HG02588 (cell line): ENCODE results near the gene ZNF618.
"Not testable (repeated sequence)": the region's sequence is repeated elsewhere in the genome, so short reads cannot be mapped to it uniquely, and the experiment has no call there.

Experiments used
- ATAC-seq: cut with Tn5 transposase; IDR thresholded peaks from one replicate; pipeline ENCODE4 v1.9.1; 2021; ENCODE audit warnings: mild to moderate bottlenecking, moderate library complexity; ENCODE audit not compliant: unreplicated experiment

Gene ZNF618

DNA sequence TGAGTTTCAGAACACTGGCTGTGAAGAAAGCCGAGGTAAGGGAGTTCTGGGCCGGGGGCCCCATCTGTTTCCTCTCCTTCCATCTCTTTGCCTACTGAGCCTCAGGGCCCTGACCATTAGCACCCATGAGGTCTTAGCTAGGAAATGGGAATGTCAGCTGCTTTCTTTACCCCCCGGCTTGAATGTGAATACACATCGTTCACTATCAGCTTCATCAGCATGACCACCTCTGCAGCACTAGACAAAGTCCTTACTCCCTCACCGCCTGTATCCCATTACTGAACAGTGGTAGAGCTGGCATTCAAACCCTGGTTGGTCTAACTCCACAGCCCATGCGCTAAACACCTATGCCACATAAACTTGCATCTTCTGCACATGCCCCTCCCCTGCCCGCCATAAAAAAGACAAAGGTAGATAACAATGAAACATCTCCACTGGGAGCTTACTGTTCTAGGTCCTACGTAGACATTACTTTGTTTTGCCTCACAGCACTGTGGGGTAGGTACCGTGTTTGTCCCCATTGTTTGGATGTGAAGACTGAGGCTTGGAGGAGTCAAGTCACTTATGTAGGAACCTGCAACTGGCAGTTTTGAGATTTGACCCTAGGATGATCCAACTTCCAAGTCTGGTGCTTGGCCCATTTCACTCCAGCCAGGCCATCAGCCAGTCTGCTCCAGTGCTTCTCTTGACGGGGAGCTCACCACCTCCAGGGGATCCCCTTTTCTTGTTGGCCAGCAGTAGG, 108.7 kb downstream of the ZNF618 start:
- no peak for ATAC-seq

DNA sequence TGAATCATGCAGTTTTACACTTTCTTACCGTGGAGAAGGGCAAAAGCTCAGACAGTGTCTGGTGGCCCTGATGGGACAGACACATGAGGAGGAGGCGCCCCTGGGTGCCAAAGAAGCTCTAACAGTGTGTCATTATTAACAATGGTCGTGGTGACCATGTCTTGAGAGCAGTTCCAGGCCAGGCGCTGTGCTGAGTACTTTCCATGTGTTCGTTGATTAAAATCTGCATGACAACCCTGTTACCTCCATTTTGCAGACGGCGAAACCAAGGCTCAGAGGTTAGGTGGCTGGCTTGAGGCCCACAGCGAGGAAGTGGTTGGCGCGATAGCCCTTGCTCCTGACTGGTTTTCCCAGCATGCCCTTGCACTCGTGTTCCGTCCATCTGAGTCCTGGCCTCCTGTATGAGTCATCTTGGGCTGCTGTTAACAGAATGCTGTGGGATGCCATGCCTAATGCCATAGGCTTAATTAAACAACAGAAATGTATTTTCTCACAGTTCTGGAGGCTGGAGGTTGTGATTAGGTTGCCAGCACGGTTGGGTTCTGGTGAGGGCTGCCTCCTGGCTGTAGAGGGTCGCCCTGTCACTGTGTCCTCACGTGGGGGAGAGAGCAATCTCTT, 110.0 kb downstream of the ZNF618 start:
- ATAC-seq = no peak

DNA sequence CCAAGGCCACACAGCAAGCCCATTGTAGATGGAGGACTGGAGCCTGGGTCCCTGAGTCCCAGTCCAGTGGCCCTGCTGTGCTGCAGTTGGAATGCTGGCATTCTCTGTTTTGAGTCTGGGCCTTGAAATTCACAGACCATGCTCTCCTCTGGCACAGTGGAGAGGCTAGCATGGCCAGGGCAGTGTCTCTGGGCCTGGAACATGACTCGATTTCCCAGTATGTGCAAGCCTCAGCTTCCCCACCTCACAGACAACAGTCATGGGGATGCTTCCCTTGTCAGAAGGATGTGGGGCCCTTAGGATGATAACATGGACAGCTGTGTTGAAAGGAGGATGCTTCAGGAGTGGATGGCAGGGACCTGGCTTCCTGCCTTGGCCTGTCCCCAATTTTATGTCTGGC, 110.8 kb downstream of the ZNF618 start:
- no peak for ATAC-seq

DNA sequence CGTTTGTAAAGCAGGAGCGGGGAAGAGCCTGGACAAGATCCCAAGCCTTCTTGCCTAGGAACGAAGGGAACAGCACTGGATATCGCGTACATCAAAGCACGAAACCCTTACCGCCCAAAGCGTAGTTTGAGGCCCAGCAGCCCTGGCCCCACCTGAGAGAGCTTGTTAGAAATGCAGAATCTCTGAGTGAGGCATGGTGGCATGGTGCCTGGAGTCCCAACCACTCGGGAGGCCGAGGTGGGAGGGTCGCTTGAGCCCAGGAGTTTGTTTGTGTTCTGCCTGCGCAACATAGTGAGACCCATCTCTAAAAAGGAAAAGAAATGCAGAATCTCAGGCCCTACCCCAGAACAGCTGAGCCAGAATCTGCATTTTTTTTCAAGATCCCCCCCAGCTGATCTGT, 111.4 kb downstream of the ZNF618 start:
- ATAC-seq = no peak

DNA sequence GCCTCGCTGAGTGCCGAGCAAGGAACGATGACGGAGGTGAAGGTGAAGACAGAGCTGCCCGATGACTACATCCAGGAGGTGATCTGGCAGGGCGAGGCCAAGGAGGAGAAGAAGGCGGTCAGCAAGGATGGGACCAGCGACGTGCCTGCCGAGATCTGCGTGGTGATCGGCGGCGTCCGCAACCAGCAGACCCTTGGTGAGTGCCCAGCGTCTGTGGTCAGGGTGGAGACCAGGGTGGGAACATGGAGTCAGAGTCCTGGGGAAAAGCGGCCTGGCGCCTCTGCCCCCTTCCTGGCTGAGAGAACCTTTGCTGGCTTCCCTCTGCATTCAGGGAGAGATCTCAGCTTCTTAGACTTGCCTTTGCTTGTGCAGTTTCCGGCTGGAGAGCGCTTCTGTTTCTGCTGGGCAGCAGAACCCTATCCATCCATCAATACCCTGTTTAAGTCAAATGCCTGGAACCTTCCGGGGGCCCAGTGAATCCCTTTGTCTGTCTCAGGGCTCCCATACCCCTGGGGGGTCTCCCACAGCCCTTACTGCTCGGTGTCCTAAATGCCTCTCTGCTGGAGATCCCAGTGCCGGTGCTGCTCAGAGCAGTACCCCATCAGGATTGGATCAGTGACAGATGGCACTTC, 112.4 kb downstream of the ZNF618 start:
- ATAC-seq = no peak

DNA sequence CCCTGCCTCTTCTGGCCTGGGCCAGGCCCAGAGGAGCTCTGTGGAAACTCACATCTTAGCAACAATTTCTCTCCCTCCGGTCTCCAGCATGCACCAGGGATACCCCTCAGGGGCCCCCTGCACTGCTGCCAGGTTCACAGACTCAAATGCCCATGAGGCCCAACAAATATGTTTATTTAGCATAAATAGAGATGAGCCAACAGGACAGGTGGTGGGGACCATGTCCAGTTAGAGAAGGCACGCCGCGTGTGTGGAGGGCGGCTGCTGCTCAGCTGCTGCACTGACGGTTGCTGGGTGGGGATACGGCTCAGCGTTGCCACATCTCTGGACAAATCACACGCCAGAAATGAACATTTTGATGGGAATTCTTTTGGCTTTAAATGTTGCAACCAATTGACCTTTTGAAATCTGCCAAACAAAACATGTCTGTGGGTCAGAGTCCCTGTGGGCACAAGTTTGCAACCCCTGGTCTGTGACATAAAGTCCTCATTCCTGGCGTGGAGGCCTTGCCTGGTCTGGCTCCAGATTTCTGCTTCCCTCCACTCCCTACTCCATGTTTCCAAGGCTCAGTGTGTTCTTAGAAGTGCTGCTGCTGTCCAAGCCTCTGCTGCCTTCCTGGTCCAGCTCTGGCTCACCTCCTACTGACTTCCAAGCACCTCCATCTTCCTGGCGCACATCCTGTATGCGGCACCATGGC, 113.1 kb downstream of the ZNF618 start:
- no peak for ATAC-seq

DNA sequence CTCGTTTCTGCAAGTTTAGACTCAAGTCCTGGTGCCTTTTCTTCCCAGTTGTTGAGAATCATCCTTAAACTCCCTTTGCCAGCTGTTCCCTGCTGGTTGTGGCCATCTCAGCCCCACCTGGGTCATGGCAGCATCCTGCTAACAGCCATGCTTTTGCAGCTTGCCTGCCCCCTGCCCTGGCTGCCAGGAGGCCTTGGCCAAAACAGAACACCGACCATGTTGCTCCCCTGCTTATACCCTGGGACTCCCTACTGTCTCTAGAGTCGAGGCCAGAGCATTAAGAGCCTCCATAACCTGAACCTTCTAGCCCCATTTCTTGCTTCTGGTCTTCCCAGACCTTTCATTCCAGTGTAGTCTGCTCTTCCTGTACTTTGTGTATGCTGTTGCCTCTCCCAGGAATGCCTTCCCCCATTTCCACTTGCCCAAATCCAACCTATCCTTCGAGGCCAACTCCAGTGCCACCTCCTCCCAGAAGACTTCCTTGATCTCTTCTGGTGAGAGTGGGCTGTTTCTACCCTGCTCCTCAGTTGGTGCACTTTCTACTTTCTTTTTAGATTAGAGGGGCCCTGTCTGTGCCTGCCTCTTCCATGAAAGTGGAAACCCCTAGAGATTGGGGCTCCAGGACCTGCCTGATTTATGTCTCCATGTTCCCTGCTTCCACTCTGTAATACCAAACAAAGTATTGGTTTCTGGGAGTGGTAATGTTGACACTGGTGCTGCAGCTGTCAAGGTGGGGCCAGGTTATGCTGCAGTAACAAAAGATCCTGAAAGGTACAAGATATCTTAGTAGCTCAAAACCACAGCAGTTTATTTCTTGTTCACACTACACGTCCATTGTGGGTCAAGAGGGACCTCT, 113.8 kb downstream of the ZNF618 start:
- no peak for ATAC-seq

DNA sequence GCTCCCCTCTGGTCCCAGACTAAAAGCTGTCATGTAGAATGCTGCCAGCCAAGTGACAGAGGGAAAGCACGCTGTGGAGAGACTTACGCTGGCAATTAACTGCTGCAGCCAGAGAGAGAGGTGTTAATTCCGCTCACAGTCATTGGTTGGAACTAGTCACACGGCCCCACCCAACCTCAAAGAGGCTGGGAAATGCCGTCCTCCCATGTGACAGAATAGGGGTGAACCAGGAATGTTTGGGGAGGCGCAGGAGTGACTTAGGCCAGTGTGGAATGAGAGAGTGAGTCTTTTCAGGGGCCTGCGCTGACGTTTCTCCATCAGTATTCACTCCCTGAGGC, 114.4 kb downstream of the ZNF618 start:
- no peak for ATAC-seq

DNA sequence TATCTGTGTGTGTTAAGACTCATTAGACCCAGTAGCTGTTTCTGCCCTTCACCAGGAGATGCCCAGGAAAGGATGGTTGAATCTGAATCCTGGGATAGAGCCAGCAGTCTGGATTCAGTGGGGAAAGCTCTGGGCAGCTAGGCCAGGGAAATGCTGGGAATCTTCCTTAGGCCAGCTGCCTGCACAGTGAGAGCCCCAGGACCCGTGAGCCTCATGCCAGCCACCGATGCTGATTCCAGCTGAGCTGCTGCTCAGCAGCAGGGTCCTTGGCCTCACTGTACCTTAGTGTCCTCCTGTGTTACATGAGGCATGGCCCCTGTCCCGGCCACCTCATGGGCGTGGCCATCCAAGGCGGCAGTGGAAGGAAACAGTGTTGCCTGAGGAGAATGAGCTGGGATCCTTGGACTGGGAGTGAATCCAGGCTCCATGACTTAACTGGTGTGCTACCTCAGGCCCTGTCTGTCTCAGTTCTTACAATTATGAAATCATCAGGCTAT, 114.9 kb downstream of the ZNF618 start:
- no peak for ATAC-seq

DNA sequence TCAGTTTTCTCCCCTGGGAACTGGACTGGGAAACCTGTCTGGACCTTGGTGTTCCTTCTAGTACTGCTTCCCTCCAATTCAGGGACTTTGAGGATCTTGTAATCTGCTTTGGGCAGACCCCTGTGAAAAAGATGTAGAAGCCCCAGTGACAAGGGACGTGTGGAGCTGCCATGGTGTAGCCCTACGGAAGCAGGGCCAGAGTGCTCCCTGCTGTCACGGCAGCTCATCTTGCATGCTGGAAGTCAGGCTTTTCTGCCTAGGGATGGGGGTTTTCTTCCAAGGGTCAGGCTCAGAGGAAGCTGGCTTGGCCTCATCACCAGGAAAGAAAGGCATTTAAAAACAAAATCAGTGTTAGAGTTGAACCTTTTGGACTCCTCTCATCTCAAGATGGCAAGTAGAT, 115.6 kb downstream of the ZNF618 start:
- no peak for ATAC-seq

DNA sequence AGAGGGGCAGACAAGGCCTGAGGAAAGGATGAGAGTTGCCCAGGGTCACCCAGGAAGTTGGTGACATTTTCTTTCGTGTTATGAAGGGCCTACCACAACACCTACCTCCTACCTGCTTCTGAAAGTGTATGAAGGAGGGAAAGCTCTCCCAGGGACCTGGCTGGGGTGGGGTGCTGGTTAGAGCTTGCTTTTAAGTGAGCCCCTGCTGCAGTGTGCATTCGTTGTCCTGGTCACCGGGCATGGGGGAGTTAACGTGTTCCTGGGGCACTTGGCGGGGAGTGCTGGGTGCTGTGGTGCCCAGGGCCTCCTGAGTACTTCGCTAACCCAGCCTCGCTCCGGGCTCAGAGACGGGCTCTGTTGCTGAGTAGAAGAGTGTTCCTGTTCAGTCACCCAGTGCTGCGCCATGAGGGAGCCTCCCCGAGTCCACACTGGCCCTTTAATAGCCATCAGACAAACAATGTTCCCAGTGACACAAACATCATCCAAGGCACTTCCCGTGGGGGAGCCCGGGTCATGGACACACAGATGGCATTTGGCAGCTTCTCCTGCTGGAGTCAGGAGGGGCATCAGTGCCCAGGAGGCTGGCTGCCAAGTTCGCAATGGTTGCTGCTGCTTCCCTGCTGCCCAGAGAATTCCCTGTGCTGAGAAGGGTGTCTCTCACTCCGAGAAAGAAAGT, 116.3 kb downstream of the ZNF618 start:
- ATAC-seq = no peak

DNA sequence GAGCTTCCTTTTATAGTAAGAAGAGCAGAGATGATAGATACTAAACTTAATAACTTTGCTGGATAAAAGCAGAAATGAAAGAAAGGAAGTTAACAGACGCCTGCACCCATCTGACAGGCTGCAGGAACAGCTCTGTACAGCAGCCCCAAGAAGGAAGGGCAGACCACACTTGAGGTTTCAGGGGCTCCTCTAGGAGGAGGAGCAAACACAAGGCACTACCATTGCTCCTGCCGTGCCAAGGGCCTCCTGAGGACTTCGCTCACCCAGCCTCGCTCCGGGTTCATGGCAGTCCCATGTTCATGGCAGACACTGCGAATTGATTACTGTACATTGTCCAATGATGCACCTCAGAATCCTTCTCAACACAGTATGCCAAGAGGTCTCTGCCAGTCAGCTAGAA, 116.9 kb downstream of the ZNF618 start:
- no peak for ATAC-seq

DNA sequence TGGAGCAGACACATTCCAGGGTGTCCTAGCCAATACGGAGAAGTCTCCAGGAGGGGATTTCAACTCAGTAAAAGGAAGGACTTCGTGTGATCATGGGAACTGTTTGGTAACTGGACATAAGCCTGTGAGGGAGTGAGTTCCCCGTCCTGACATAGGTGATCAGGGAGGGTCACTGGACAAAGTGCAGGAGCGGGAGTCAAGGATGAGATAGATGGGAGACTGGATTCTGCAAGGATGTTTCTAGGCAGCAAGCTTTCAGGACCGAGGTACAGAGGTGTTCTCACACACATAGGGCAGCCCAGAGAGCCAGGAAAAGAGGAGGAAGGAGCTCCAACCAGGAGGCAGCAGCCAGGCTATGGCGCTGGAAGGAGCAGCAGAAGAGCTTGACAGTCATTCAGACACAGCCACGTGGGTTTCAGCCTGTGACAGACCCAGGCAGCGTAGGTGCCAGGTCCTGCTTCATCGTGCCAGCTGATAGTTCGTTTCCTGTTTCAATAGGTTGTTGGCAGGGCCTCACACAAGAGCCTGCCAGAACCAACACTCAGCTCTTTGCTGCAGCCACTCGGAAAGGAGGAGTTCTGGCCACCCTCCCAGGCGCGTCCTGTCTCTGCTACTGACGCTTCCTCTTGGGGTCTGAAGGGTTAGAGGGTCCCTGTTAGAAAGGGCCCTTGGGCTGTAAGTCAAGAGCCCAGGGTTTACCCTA, 117.9 kb downstream of the ZNF618 start:
- no peak for ATAC-seq

DNA sequence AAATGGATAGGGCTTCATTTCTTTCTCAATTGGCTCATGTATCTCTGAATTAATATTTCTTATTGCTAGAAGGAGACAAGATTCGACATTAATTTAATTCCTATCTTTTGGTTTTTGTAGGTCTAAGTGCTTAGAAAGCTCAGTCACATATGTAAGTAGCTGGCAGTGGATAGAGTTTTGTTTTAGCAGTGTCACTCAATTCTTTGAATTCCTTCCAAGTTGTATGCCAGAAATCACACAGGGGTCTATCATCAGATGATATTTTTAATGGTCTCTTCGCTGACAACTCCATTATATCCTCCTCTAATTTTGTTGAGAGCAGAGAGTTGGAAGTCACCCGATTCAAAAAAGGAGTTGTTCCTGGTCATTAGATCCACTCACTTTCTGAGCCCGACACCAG, 119.3 kb downstream of the ZNF618 start:
- no peak for ATAC-seq

DNA sequence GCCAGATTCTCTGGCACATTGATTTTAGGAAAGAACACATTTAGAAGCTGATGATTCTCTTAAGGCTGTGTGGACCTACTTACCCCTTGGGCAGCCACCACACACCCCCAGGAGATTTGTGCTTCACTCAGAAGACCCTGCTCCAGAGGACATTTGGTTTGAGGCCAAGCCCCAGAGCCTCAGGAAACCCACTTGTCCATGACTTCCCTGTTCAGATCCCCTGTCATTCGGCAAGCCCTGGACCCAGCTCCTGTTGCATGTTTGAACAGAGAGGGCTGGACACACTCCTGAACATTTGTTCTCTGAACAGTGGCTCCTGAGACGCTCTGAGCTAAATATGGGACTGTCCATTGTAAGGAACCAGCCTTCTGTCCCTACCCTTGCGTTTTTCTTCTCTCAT, 119.9 kb downstream of the ZNF618 start:
- no peak for ATAC-seq

DNA sequence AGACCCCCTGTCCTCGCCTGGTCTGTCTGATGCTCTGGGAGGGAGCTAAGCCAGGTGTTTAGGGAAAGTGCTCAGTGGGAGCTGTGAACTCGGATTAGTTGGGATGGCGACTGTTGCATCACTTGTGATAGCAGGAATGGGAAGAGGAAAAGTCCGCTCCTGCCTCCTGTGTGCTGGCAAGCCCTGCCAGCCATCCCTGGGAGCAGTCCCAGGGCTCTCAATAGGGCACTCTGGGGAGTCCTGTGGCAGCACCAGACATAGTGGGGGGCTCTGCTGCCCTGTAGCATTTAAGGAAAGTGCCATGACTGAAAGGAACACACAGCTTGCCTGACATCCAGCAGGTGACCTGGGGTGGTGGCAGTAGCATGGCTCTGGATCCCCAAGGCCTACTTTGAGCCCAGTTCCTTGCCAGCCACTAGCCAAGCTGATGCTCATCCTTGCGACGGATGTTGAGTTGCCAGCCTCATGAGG, 120.5 kb downstream of the ZNF618 start:
- no peak for ATAC-seq

DNA sequence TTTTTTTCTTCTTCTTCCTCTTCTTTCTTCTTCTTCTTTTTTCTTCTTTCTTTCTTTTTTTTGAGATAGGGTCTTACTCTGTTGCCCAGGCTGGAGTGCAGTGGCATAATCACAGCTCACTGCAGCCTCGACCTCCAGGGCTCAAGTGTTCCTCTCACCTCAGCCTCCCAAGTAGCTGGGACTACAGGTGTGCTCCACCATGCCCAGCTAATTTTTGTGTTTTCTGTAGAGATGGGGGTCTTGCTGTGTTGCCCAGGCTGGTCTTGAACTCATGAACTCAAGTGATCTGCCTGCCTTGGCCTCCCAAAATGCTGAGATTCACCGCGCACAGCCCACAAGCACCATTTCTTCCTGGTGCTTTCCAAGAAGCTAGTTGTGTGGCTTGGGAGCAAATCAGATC, 121.0 kb downstream of the ZNF618 start:
- not testable (repeated sequence) for ATAC-seq

DNA sequence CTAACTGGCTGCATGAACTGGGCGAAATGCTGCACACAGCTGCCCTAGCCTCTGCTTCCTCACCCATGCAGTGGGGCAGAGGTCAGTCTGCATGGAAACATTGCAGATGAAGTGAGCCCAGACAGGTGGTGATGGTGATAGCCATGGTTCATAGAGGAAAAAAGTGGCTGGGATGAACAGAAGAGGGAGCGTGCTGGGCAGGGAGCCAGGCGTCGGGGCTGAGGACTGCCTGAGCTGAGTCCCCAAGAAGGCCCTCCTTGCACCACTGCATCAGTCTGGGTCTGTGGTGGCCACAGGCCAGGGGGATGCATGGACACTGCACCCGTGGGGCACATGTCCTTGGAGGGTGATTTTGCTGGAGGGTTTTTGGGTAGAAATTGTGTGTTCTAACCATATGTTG, 121.5 kb downstream of the ZNF618 start:
- no peak for ATAC-seq

DNA sequence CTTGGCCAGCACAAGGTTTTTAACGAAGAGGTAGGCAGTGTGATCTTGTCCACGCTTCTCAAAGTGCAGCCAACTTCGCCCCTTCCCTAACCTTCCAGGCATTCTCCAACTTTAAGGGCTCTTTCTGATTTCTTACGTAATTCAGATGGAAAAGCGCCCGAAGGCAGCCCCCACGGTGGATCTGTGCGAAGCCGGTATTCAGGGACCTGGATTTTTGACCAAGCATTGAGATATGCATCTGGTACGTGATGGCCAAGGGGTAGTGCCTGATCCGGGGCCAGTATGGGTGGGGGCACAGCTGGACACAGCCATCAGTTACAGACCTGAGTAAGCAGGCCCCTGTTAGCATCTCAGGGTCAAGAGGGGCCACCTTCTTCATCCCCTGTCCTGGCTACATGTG, 122.0 kb downstream of the ZNF618 start:
- no peak for ATAC-seq
